HepG2 (cell line): ENCODE results near the gene OR6S1. TPM values are rescaled to one million over a fixed set of nuclear protein-coding genes. Genes with fewer than 3 reads are reported as not detected.

Source experiments
- BRCA1 ChIP-seq: sonication (generic); formaldehyde crosslinking; IDR thresholded peaks from 2 replicates; pipeline ENCODE4 v1.4.0; 2020; ENCODE audit warnings: missing genetic modification reagents
- CEBPG ChIP-seq: IDR thresholded peaks from 2 replicates; pipeline ENCODE4 v1.6.1; 2016
- JUN ChIP-seq: sonication (generic); formaldehyde crosslinking; IDR thresholded peaks from 2 replicates; pipeline ENCODE4 v1.4.0; 2020; ENCODE audit warnings: mild to moderate bottlenecking, missing genetic modification reagents
- JUND ChIP-seq: sonication (generic); formaldehyde crosslinking; IDR thresholded peaks from 2 replicates; pipeline ENCODE4 v1.8.0; 2022; ENCODE audit warnings: mild to moderate bottlenecking, missing genetic modification reagents
- MIER2 ChIP-seq: IDR thresholded peaks from 2 replicates; pipeline ENCODE4 v1.6.1; 2016; ENCODE audit warnings: missing biosample characterization, missing genetic modification reagents
- NFYB ChIP-seq: sonication (generic); formaldehyde crosslinking; IDR thresholded peaks from 2 replicates; pipeline ENCODE4 v1.4.0; 2020; ENCODE audit warnings: missing genetic modification reagents
- NR2F1 ChIP-seq, 2 experiments: fragments of 450-650 bp in 1 of 2; formaldehyde crosslinking in 1 of 2; IDR thresholded peaks; 2 replicates each; pipeline versions ENCODE4 v1.5.0 to v1.6.1; 2016 to 2020; ENCODE audit warnings: mild to moderate bottlenecking in 1 of 2, missing compliant biosample characterization in 1 of 2, missing genetic modification reagents in 1 of 2, moderate library complexity in 1 of 2
- NRL ChIP-seq: sonication (generic); formaldehyde crosslinking; IDR thresholded peaks from 2 replicates; pipeline ENCODE4 v1.5.0; 2020; ENCODE audit warnings: missing genetic modification reagents, mild to moderate bottlenecking, moderate library complexity, borderline replicate concordance
- POLR2AphosphoS2 ChIP-seq: IDR thresholded peaks from 2 replicates; pipeline ENCODE4 v1.6.1; 2011; ENCODE audit warnings: low read depth, low read length, improper control_type of control experiment
- SETDB1 ChIP-seq: sonication (generic); formaldehyde crosslinking; IDR thresholded peaks from 2 replicates; pipeline ENCODE4 v1.5.1; 2020; ENCODE audit warnings: missing genetic modification reagents, mild to moderate bottlenecking, borderline replicate concordance
- TBX3 ChIP-seq: fragments of 450-650 bp; IDR thresholded peaks from 2 replicates; pipeline ENCODE4 v1.6.1; 2017; ENCODE audit warnings: antibody characterized with exemption, mild to moderate bottlenecking, inconsistent platforms, borderline replicate concordance
- ZFY ChIP-seq: sonication (generic); formaldehyde crosslinking; IDR thresholded peaks from 2 replicates; pipeline ENCODE4 v1.4.0; 2020; ENCODE audit warnings: missing genetic modification reagents
- ZNF563 ChIP-seq: sonication (generic); formaldehyde crosslinking; IDR thresholded peaks from 2 replicates; pipeline ENCODE4 v1.8.0; 2022; ENCODE audit warnings: mild to moderate bottlenecking, moderate library complexity, missing genetic modification reagents
- polyA plus RNA-seq, 8 experiments: library from polyadenylated mRNA; depleted of rRNA in 3 of 8; stranded (reverse) in 7 of 8; unstranded in 1 of 8; fragments of >200 nt; fragmentation: Illumina TruSeq in 4 of 8; extraction: Trizol in 4 of 8; gene quantifications; 2 replicates each; pipeline versions ENCODE4 v1.2.1 to v1.2.3, GENCODE V29; 2011 to 2016; ENCODE audit warnings: low read depth in 4 of 8, missing spikeins in 1 of 8, mixed read lengths in 1 of 8; ENCODE audit not compliant: insufficient read depth in 1 of 8
- total RNA-seq, 5 experiments: library from RNA; depleted of rRNA; stranded (reverse); fragments of >200 nt; fragmentation: Illumina TruSeq; extraction: Trizol; gene quantifications; 2 replicates each; pipeline ENCODE4 v1.2.3, GENCODE V29; 2016; ENCODE audit warnings: low read depth in 1 of 5
- TF ChIP-seq, protein P1 (sequence below): sonication (generic); formaldehyde crosslinking; IDR thresholded peaks from 2 replicates; pipeline ENCODE4 v1.4.0; 2020; ENCODE audit warnings: missing genetic modification reagents, borderline replicate concordance
- TF ChIP-seq, protein P2 (sequence below): IDR thresholded peaks from 2 replicates; pipeline ENCODE4 v1.6.1; 2012; ENCODE audit warnings: low read depth, low read length, improper control_type of control experiment
- TF ChIP-seq, protein P3 (sequence below): sonication (generic); formaldehyde crosslinking; conservative IDR thresholded peaks from 2 replicates; pipeline ENCODE4 v1.4.0; 2020; ENCODE audit warnings: missing genetic modification reagents
- TF ChIP-seq, protein P4 (sequence below): sonication (generic); formaldehyde crosslinking; IDR thresholded peaks from 2 replicates; pipeline ENCODE4 v1.4.0; 2020; ENCODE audit warnings: missing genetic modification reagents, borderline replicate concordance
- TF ChIP-seq, protein P5 (sequence below): sonication (generic); formaldehyde crosslinking; IDR thresholded peaks from 2 replicates; pipeline ENCODE4 v1.8.1; 2023; ENCODE audit warnings: missing genetic modification reagents, inconsistent platforms, borderline replicate concordance

OR6S1 gene
- total and polyA plus RNA-seq, 2 of the 13 experiments (the other 11 are each of a cell fraction or from before 2014, with no cell fraction given): 0.09 TPM; not detected in 1

DNA sequence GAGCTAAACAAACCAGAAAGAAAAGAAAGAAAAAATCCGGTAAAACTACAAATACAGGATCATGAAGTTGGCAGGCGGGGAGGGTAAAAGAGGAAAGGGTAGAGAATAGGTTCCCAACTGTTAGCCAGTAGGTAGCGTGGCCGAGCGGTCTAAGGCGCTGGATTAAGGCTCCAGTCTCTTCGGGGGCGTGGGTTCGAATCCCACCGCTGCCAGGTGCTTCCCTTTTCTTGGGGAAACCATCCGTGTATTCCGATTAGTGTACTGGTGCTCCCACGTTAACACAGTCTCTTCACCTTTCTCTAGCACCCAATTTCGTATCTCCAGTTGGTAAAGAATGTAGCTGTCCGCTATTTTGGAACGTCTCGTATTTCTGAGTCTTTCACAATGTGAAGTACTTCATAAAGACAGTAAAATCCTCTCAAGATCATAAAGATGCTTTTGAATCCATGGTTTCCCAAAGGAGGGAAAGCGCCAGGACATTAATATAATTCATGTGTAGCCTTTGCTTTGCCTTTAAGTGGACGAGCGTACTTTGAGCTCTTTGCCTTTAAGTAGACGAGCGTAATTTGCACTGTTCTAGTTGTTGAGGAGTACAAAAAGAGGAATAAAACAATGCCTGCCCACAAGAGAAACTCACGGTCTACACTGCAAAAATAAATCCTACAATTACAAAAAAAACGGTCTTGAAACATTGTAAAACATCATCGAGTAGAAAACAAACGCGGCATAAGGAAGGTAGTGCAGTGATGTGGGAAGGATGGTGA, 31.3 kb downstream of the OR6S1 start (continued):
- no peak; the same call in none of the 2 replicates for TF ChIP-seq CEBPG (CRISPR knock-in tag)
- TF ChIP-seq, protein P1, sequence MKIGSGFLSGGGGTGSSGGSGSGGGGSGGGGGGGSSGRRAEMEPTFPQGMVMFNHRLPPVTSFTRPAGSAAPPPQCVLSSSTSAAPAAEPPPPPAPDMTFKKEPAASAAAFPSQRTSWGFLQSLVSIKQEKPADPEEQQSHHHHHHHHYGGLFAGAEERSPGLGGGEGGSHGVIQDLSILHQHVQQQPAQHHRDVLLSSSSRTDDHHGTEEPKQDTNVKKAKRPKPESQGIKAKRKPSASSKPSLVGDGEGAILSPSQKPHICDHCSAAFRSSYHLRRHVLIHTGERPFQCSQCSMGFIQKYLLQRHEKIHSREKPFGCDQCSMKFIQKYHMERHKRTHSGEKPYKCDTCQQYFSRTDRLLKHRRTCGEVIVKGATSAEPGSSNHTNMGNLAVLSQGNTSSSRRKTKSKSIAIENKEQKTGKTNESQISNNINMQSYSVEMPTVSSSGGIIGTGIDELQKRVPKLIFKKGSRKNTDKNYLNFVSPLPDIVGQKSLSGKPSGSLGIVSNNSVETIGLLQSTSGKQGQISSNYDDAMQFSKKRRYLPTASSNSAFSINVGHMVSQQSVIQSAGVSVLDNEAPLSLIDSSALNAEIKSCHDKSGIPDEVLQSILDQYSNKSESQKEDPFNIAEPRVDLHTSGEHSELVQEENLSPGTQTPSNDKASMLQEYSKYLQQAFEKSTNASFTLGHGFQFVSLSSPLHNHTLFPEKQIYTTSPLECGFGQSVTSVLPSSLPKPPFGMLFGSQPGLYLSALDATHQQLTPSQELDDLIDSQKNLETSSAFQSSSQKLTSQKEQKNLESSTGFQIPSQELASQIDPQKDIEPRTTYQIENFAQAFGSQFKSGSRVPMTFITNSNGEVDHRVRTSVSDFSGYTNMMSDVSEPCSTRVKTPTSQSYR (CRISPR knock-in tag): no peak; the same call in 1 of the 2 replicates
- TF ChIP-seq BRCA1 (CRISPR knock-in tag): no peak
- TF ChIP-seq, protein P2, sequence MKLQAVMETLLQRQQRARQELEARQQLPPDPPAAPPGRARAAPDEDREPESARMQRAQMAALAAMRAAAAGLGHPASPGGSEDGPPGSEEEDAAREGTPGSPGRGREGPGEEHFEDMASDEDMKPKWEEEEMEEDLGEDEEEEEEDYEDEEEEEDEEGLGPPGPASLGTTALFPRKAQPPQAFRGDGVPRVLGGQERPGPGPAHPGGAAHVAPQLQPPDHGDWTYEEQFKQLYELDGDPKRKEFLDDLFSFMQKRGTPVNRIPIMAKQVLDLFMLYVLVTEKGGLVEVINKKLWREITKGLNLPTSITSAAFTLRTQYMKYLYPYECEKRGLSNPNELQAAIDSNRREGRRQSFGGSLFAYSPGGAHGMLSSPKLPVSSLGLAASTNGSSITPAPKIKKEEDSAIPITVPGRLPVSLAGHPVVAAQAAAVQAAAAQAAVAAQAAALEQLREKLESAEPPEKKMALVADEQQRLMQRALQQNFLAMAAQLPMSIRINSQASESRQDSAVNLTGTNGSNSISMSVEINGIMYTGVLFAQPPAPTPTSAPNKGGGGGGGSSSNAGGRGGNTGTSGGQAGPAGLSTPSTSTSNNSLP: 0 out of 2 replicates have a peak, but pooled peaks have one; percentile 32
- TF ChIP-seq NFYB (CRISPR knock-in tag): peak; percentile 20; the same call in 1 of the 2 replicates
- TF ChIP-seq POLR2AphosphoS2: no peak
- peak in 1 of 2 experiments; percentile 14; a peak in 1 of 4 replicates for TF ChIP-seq NR2F1 (CRISPR knock-in tag; IDR thresholded peaks at IDR 0.05)
- TF ChIP-seq JUN (CRISPR knock-in tag): no peak
- no peak for TF ChIP-seq MIER2
- TF ChIP-seq, protein P3, sequence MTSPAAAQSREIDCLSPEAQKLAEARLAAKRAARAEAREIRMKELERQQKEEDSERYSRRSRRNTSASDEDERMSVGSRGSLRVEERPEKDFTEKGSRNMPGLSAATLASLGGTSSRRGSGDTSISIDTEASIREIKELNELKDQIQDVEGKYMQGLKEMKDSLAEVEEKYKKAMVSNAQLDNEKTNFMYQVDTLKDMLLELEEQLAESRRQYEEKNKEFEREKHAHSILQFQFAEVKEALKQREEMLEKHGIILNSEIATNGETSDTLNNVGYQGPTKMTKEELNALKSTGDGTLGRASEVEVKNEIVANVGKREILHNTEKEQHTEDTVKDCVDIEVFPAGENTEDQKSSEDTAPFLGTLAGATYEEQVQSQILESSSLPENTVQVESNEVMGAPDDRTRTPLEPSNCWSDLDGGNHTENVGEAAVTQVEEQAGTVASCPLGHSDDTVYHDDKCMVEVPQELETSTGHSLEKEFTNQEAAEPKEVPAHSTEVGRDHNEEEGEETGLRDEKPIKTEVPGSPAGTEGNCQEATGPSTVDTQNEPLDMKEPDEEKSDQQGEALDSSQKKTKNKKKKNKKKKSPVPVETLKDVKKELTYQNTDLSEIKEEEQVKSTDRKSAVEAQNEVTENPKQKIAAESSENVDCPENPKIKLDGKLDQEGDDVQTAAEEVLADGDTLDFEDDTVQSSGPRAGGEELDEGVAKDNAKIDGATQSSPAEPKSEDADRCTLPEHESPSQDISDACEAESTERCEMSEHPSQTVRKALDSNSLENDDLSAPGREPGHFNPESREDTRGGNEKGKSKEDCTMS (CRISPR knock-in tag): no peak
- TF ChIP-seq NRL: no peak
- TF ChIP-seq, protein P4, sequence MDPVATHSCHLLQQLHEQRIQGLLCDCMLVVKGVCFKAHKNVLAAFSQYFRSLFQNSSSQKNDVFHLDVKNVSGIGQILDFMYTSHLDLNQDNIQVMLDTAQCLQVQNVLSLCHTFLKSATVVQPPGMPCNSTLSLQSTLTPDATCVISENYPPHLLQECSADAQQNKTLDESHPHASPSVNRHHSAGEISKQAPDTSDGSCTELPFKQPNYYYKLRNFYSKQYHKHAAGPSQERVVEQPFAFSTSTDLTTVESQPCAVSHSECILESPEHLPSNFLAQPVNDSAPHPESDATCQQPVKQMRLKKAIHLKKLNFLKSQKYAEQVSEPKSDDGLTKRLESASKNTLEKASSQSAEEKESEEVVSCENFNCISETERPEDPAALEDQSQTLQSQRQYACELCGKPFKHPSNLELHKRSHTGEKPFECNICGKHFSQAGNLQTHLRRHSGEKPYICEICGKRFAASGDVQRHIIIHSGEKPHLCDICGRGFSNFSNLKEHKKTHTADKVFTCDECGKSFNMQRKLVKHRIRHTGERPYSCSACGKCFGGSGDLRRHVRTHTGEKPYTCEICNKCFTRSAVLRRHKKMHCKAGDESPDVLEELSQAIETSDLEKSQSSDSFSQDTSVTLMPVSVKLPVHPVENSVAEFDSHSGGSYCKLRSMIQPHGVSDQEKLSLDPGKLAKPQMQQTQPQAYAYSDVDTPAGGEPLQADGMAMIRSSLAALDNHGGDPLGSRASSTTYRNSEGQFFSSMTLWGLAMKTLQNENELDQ (CRISPR knock-in tag): no peak; the same call in 1 of the 2 replicates
- TF ChIP-seq ZNF563 (CRISPR knock-in tag): no peak
- TF ChIP-seq, protein P5, sequence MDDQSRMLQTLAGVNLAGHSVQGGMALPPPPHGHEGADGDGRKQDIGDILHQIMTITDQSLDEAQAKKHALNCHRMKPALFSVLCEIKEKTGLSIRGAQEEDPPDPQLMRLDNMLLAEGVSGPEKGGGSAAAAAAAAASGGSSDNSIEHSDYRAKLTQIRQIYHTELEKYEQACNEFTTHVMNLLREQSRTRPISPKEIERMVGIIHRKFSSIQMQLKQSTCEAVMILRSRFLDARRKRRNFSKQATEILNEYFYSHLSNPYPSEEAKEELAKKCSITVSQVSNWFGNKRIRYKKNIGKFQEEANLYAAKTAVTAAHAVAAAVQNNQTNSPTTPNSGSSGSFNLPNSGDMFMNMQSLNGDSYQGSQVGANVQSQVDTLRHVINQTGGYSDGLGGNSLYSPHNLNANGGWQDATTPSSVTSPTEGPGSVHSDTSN (CRISPR knock-in tag): no peak
- no peak for TF ChIP-seq SETDB1 (CRISPR knock-in tag)
- TF ChIP-seq ZFY (CRISPR knock-in tag): no peak
- TF ChIP-seq TBX3: no peak
- no peak for TF ChIP-seq JUND (CRISPR knock-in tag)
